Measurements from ENCODE around the gene GPR55. TPM values are rescaled to one million over a fixed set of nuclear protein-coding genes. Genes with fewer than 3 reads are reported as not detected.

The GPR55 gene
- total and polyA plus RNA-seq, 2 of the 8 experiments (the other 6 are each of a cell fraction or from before 2014, with no cell fraction given): not detected

DNA sequence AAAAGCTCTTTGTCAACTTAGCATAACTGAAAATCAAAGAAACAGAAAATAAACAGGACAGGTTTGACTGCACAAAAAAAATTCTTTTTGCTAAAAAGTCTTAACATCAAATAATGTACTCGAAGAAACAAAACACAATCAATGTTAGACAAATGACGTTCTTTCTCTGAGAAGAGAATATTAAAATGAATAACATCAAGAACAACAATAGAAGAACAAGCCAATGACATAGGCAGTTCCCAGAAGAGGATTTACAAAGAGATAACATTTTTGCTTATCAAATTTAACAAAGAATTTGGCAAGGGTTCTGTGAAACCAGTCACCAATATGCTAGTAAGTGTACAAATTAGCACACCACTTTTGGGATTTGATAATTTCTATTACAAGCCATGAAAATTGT, 5.8 kb downstream of the GPR55 start:
- no peak overlapping the region for H4K8ac ChIP-seq (ENCODE audit: extremely low read depth, insufficient read depth, low read length)
- H4K5ac ChIP-seq (ENCODE audit: insufficient read length, low read depth, low read length): no peak overlapping the region
- no peak overlapping the region for H3K4me2 ChIP-seq (ENCODE audit: insufficient read depth in 1 of 2, low read depth in 2 of 2, low read length in 2 of 2)
- H2BK15ac ChIP-seq (ENCODE audit: low read length): no peak overlapping the region
- H4K91ac ChIP-seq (replicated peaks; ENCODE audit: insufficient read length, low read length): no peak overlapping the region
- H3K14ac ChIP-seq (ENCODE audit: insufficient read length): no peak overlapping the region
- H2BK120ac ChIP-seq (replicated peaks; ENCODE audit: low read depth, low read length): no peak overlapping the region
- ChIA-PET POLR2A (ENCODE audit: partially characterized antibody) (no interaction called here), CTCF (ENCODE audit: partially characterized antibody) (no interaction called here)
- no peaks in the 10 kb centered on the region for H3K79me2 ChIP-seq (ENCODE audit: control insufficient read depth in 1 of 2, insufficient read depth in 2 of 2, low read length in 2 of 2)
- H3K23ac ChIP-seq (ENCODE audit: insufficient read length): no peak overlapping the region
- WGBS, 2 experiments (ENCODE audit: extremely low coverage in 1 of 2, insufficient coverage in 1 of 2, insufficient read length in 1 of 2, insufficient replicate concordance in 2 of 2, low coverage in 1 of 2, low lambda C conversion rate in 2 of 2, missing lambda C conversion rate in 1 of 2): 94% methylated on average over 2 of the region's 2 CpGs; no CpG with 5 or more reads in 1 of the 2 experiments
- peaks cover 0 to 3% (median 2%) of the 10 kb centered on the region in 4 experiments; a peak in 2 of 7 replicates for H3K4me1 ChIP-seq (replicated peaks in 1 of 4; ENCODE audit: control insufficient read depth in 3 of 4, insufficient read depth in 4 of 4, low read length in 3 of 4)
- H3K56ac ChIP-seq (replicated peaks; ENCODE audit: insufficient read length, low read depth, low read length): no peak overlapping the region
- no peak for FAIRE-seq
- no peak for DNase-seq (ENCODE audit: low read depth in 1 of 2, low spot score in 2 of 2)
- H3K27ac ChIP-seq (ENCODE audit: low read depth, low read length): no peak overlapping the region
- no peak overlapping the region for H3K18ac ChIP-seq (ENCODE audit: extremely low read depth, low read length)
- H2AK5ac ChIP-seq (ENCODE audit: low read depth, low read length): no peak overlapping the region
- H3K9ac ChIP-seq (replicated peaks in 1 of 4; ENCODE audit: extremely low read depth in 1 of 4, low read depth in 3 of 4, low read length in 3 of 4): no peak overlapping the region
- no peaks in the 10 kb centered on the region for H3K9me3 ChIP-seq (ENCODE audit: insufficient read depth in 2 of 2, low read depth in 1 of 2, low read length in 1 of 2)
- H3K79me1 ChIP-seq (ENCODE audit: low read depth, low read length): no peaks in the 10 kb centered on the region
- TF ChIP-seq, protein P1, sequence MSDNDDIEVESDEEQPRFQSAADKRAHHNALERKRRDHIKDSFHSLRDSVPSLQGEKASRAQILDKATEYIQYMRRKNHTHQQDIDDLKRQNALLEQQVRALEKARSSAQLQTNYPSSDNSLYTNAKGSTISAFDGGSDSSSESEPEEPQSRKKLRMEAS (IDR thresholded peaks at IDR 0.05): no peak
- no peak for TF ChIP-seq SUZ12 (IDR thresholded peaks at IDR 0.05; ENCODE audit: low read length)
- no peak for TF ChIP-seq BRCA1 (IDR thresholded peaks at IDR 0.05; ENCODE audit: low read depth, low read length)
- no peak for TF ChIP-seq BCL11A (IDR thresholded peaks at IDR 0.05; ENCODE audit: low read depth in 2 of 2, low read length in 2 of 2)
- TF ChIP-seq POLR2AphosphoS5 (IDR thresholded peaks at IDR 0.05; ENCODE audit: low read depth, low read length): no peak
- H4K20me1 ChIP-seq (replicated peaks in 1 of 2; ENCODE audit: control insufficient read depth in 1 of 2, insufficient read depth in 2 of 2, low read length in 2 of 2): no peaks in the 10 kb centered on the region
- no peaks in the 10 kb centered on the region for H3K36me3 ChIP-seq (ENCODE audit: control insufficient read depth in 2 of 4, insufficient read depth in 4 of 4, low read length in 3 of 4)
- no peak overlapping the region for H3K4me3 ChIP-seq (ENCODE audit: extremely low read depth in 1 of 4, insufficient read depth in 2 of 4, low read depth in 3 of 4, low read length in 4 of 4)
- no peaks in the 10 kb centered on the region for H3K23me2 ChIP-seq (ENCODE audit: low read depth, low read length)
- H2AFZ ChIP-seq (ENCODE audit: low read length): no peak overlapping the region
- no peak overlapping the region for H3K4ac ChIP-seq (replicated peaks; ENCODE audit: insufficient read length, low read depth, low read length)
- no peaks in the 10 kb centered on the region for H3K27me3 ChIP-seq (replicated peaks in 1 of 4; ENCODE audit: control insufficient read depth in 3 of 4, extremely low read depth in 1 of 4, insufficient read depth in 3 of 4, low read length in 3 of 4)
- no peak overlapping the region for H2BK12ac ChIP-seq (ENCODE audit: low read depth, low read length)
- H2BK20ac ChIP-seq (ENCODE audit: low read length): no peak overlapping the region
- no peak overlapping the region for H2BK5ac ChIP-seq (ENCODE audit: low read depth, low read length)

Data from H1 (cell line).